Right lobe of liver (tissue), 6 donors: ENCODE data around the gene C1orf52. TPM values are rescaled to one million over a fixed set of nuclear protein-coding genes. Genes with fewer than 3 reads are reported as not detected.
A peak's percentile ranks its signal among the peaks of the same experiment; 100 is the strongest.

Experiments used
- ATAC-seq, 4 donors: fragments of 200-7000 bp; cut with Tn5 transposase; one replicate each; pipeline ENCODE4 v1.9.1; 2020; ENCODE audit warnings: mild to moderate bottlenecking in 4 of 4, moderate library complexity in 4 of 4
- DNase-seq, 3 donors: peaks; one replicate each; pipeline ENCODE4 v3.0.0-alpha.2; 2020
- H3K27ac ChIP-seq, 3 donors: fragments of 200-600 bp; one replicate each; pipeline ENCODE4 v1.8.0; 2022
- H3K27me3 ChIP-seq, 2 donors: fragments of 200-600 bp; one replicate each; pipeline ENCODE4 v1.8.0; 2022
- H3K36me3 ChIP-seq, 4 donors: fragments of 200-600 bp; sonication (generic) in 1 of 4; one replicate each; pipeline versions ENCODE4 v1.5.1 to v1.8.0; 2017 to 2022; ENCODE audit warnings: control low read depth in 1 of 4
- H3K4me1 ChIP-seq, 4 donors: fragments of 200-600 bp; sonication (generic) in 1 of 4; one replicate each; pipeline versions ENCODE4 v1.5.1 to v1.8.0; 2017 to 2022; ENCODE audit warnings: control low read depth in 1 of 4
- H3K4me3 ChIP-seq, 3 donors: fragments of 200-600 bp; one replicate each; pipeline ENCODE4 v1.8.0; 2022
- H3K9me3 ChIP-seq, 4 donors: fragments of 200-600 bp; sonication (generic) in 1 of 4; one replicate each; pipeline versions ENCODE4 v1.5.1 to v1.8.0; 2017 to 2022; ENCODE audit warnings: control low read depth in 1 of 4
- POLR2A ChIP-seq: fragments of 450-650 bp; IDR thresholded peaks from one replicate; pipeline ENCODE4 v1.6.1; 2017; ENCODE audit warnings: antibody characterized with exemption, mild to moderate bottlenecking
- WGBS: methylation state at CpG from one replicate; pipeline ENCODE4 v1.1.6; 2018; ENCODE audit warnings: low coverage, low lambda C conversion rate; ENCODE audit not compliant: insufficient coverage; ENCODE audit errors: missing lambda C conversion rate; 5-methylcytosine and 5-hydroxymethylcytosine counted together
- intact Hi-C, 2 donors: fragments of 100-400 bp; cut with DNase I; formaldehyde crosslinking; loops; one replicate each; pipeline versions ENCODE4 v1.11.2 to v1.14.1; 2022
- small RNA-seq, 2 experiments: library from RNA; depleted of rRNA; stranded (forward); fragments of <200 nt; gene quantifications; one replicate each; pipeline ENCODE3, GENCODE V24; 2016
- total RNA-seq, 6 experiments: library from RNA; depleted of rRNA in 2 of 6; stranded (reverse); fragments of >200 nt in 2 of 6; fragmentation: NEBNext Ultra II Directional in 3 of 6; extraction: Animal tissue kit (Norgen Biotek cat#: 25700) in 3 of 6; gene quantifications; one replicate each; pipeline versions ENCODE4 v1.1.0 to v1.2.4, GENCODE V29; 2016 to 2023
- TF ChIP-seq, protein P1 (sequence below), 4 donors: fragments of 200-600 bp in 3 of 4; fragments of 450-650 bp in 1 of 4; IDR thresholded peaks; one replicate each; pipeline versions ENCODE4 v1.5.1 to v1.8.0; 2016 to 2022; ENCODE audit warnings: antibody characterized with exemption in 4 of 4, mild to moderate bottlenecking in 2 of 4
- donor health status: DM: no; HTN: yes; CAD: no.
- donor health status: DM: no; HTN: no; CAD: no.
- donor health status: DM: no; HTN: no; CAD: no.
- donor health status: DM: no; HTN: yes; CAD: no.
- donor health status: DM: no; HTN: yes; CAD: no.

C1orf52 gene
- total RNA-seq, 6 experiments from 2014 or later, result 4.7 to 8.0 (median 6.7) TPM

GRCh38 chr1:85201340-85202091, 57.9 kb downstream of the C1orf52 start:
- 2% methylated on average over 28 of the region's 81 CpGs for WGBS
- H3K36me3 ChIP-seq, result no peaks in the 10 kb centered on the region
- intact Hi-C loops, result no loop called here
- H3K4me1 ChIP-seq, result peaks cover 0 to 25% (median 6%) of the 10 kb centered on the region in 4 donors
- DNase-seq (peak; percentile 78 to 84 (median 80)), ATAC-seq (peak; percentile 71 to 79 (median 72))
- H3K9me3 ChIP-seq, result no peaks in the 10 kb centered on the region
- H3K27ac ChIP-seq, result peak overlapping the region; percentile 71 to 82 (median 81)
- H3K27me3 ChIP-seq, result no peaks in the 10 kb centered on the region
- TF ChIP-seq, protein P1, sequence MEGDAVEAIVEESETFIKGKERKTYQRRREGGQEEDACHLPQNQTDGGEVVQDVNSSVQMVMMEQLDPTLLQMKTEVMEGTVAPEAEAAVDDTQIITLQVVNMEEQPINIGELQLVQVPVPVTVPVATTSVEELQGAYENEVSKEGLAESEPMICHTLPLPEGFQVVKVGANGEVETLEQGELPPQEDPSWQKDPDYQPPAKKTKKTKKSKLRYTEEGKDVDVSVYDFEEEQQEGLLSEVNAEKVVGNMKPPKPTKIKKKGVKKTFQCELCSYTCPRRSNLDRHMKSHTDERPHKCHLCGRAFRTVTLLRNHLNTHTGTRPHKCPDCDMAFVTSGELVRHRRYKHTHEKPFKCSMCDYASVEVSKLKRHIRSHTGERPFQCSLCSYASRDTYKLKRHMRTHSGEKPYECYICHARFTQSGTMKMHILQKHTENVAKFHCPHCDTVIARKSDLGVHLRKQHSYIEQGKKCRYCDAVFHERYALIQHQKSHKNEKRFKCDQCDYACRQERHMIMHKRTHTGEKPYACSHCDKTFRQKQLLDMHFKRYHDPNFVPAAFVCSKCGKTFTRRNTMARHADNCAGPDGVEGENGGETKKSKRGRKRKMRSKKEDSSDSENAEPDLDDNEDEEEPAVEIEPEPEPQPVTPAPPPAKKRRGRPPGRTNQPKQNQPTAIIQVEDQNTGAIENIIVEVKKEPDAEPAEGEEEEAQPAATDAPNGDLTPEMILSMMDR (IDR thresholded peaks at IDR 0.05), result no peak
- peak; percentile 5 for TF ChIP-seq POLR2A
- peak overlapping the region; percentile 55 to 84 (median 83) for H3K4me3 ChIP-seq

DNA sequence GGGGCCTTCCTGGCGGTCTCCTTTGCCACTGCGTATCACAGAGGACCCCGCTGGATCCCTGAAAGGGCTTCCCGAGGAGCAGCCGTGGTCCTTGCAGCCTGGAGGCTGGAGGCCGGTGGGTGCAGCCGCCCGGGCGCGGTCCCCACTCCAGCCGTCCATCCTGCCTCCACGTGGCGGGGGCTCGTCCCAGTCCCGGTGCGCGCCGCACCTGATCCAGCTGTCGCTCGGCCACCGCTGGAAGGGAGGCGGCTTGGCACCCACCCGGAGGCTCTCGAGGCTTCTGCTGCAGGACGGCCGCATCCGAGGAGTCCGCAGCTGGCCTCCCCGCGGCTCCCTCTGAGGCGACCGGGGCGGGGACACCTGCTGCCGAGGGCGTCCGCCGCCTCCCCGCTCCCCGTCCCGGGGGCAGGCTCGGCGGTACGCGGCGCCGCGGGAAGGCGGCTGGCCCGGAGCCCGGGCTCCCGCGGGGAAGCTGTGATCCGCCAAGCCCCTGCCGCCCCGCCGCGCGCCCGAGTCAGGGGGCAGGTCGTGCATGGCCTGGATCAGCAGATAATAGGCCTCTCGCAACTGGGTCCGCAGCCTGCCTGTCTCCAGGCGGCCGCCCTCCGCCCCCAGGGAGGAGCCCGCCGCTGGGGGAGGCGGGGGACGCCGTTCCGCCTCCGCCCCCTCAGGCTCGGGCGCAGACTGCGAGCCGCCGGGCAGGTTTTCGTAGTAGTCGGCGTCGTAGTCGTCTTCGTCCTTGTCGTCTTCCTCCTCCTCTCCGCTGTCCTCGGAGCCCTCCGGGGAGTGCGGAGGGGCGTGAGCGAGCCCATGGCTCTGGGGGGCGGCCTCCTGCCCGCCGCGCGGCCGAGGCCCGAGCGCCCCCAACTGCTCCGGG, 58.8 kb downstream of the C1orf52 start, which contains the start of gene SYDE2:
SYDE2 (minus strand) TSS at position 554 of the 877 bp plus-strand sequence; CDS start at position 534, 20 bp downstream.
- intact Hi-C loops, result no loop called here
- Histone ChIP-seq H3K9me3 (no peaks in the 10 kb centered on the region), H3K4me1 (peaks cover 0 to 25% (median 6%) of the 10 kb centered on the region in 4 donors), H3K36me3 (no peaks in the 10 kb centered on the region), H3K27ac (peak within 1 kb of the TSS; percentile 71 to 82 (median 81)), H3K4me3 (peak within 1 kb of the TSS; percentile 55 to 84 (median 83)), H3K27me3 (no peaks in the 10 kb centered on the region)
- 0% methylated on average over 7 of the region's 99 CpGs for WGBS
- peak; percentile 85 to 91 (median 89) for DNase-seq
- ATAC-seq, result peak; percentile 87 to 95 (median 90)
- peak; percentile 73 for TF ChIP-seq POLR2A
- TF ChIP-seq, protein P1 (IDR thresholded peaks at IDR 0.05), result no peak

Small RNAs within 50 kb of the gene (small RNA-seq; reads per million reads assigned to genes)
- gene RF00019, result 0 reads per million in 2 experiments

Other genes starting within 250 kb of the C1orf52 start
- gene MCOLN3, start 211.2 kb downstream of the C1orf52 start, total RNA-seq, result under 1 TPM; 0.09 to 0.26 (median 0.15) TPM
- gene SYDE2, start 58.6 kb downstream of the C1orf52 start, total RNA-seq, result 1 to 10 TPM; 3.2 to 6.7 (median 4.4) TPM
- 10 to 100 TPM in 2 of 6 experiments, 1 to 10 TPM in 4; 7.3 to 14.1 (median 9.1) TPM for gene BCL10, start 17.0 kb upstream of the C1orf52 start, total RNA-seq
- gene DDAH1, start 205.5 kb upstream of the C1orf52 start, total RNA-seq, result 10 to 100 TPM; 54.9 to 94.9 (median 66.2) TPM